AG09309 (cell line): ENCODE measurements around the gene RNF11.

Source experiments
- DNase-seq: peaks from one replicate; pipeline ENCODE4 v3.0.0-alpha.2; 2010; ENCODE audit warnings: low read depth
- H3K4me3 ChIP-seq: 2 replicates; pipeline ENCODE4 v1.5.1; 2011; ENCODE audit warnings: mild to moderate bottlenecking, low read depth, low read length, moderate library complexity; ENCODE audit not compliant: control insufficient read depth
- CTCF ChIP-seq: IDR thresholded peaks from 2 replicates; pipeline ENCODE4 v1.5.1; 2011; ENCODE audit warnings: mild to moderate bottlenecking, low read depth, low read length, inconsistent platforms; ENCODE audit not compliant: insufficient read depth, control insufficient read depth; ENCODE audit errors: missing control alignments

Gene RNF11

GRCh38 chr1:51316113-51316845 lies 80.2 kb downstream of the RNF11 start:
- no peak for TF ChIP-seq CTCF
- DNase-seq: no peak
- no peak overlapping the region for H3K4me3 ChIP-seq

GRCh38 chr1:51316846-51317120 lies 80.7 kb downstream of the RNF11 start:
- TF ChIP-seq CTCF: no peak
- DNase-seq: no peak
- no peak overlapping the region for H3K4me3 ChIP-seq

DNA sequence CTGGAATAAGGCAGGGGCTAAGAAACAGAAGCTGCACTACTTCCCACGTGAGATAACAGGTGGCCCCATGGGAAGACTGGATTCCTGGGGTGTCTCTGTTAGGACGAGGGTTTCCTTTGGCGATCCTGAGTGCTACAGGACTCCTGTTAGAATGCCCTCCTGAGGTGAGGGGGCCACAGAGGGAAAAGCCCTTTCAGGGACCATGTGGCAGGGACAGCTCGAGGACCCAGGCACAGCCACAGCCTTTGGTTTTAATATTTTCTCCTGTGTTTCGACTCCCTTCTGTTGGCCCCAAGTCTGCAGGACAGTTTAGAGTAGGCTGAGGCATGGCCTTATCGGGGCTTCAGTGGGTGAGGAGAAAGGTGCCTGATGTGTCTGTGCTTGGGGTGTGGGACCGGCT lies 81.7 kb downstream of the RNF11 start:
- DNase-seq: no peak
- no peak overlapping the region for H3K4me3 ChIP-seq
- TF ChIP-seq CTCF: no peak

GRCh38 chr1:51320967-51321923 lies 85.2 kb downstream of the RNF11 start:
- no peak for TF ChIP-seq CTCF
- no peak for DNase-seq

DNA sequence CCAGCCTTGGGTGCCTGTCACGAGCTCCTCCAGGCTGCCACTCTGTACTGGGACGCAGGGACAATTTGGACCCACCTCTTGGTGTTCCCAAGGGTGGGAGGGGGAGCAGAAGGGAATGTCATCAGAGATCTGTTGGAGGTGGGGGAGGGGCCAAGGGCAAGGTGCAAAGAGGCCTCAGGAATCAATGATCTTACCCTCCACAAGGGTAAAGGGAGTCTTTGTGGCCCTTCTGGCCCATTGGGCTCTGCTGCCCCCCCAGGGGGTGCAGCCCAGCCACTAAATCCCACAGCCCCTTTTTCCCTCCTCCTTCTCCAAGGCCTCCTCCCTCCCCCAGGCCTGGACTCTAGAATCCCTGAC lies 85.8 kb downstream of the RNF11 start:
- H3K4me3 ChIP-seq: no peak overlapping the region
- no peak for DNase-seq
- TF ChIP-seq CTCF: no peak

More at GRCh38 chr1:51320967-51321923, 85.2 kb downstream of the RNF11 start:
- H3K4me3 ChIP-seq: no peak overlapping the region

DNA sequence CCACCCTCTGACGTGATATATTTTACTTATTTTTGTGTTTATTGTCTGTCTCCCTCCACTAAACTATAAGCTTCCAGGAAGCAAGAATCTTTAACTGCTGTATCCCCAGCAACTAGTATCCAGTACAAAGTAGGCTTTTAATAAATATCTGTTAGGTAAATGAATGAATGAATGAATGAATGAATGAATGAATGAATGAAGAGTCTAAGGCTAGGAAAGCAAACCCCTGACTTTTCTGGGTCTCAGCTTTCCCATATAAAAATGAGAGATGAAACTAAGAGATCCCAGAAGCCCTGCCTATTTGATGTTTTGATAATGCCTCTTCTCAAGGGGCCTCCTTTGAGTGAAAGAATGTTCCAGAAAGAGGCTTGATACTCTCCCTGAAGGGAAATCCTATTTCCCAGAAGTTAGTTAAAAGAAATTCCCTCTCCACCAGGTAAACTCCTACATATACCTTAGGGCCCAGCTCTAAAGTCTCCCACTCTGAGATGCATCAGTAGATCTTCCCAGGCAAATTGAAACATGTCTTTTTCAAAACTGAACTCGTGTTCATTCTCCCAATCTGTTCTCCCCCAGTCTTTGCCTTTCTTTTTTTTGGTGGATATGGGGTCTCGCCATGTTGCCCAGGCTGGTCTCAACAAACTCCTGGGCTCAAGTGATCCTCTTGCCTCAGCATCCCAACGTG lies 86.5 kb downstream of the RNF11 start:
- no peak for TF ChIP-seq CTCF
- no peak overlapping the region for H3K4me3 ChIP-seq
- DNase-seq: no peak
